ES-I3 (cell line): ENCODE results near the gene ZFTA.
"Not testable (repeated sequence)": the region's sequence is repeated elsewhere in the genome, so short reads cannot be mapped to it uniquely, and the experiment has no call there.

Experiments
- H3K36me3 ChIP-seq: 2 replicates; pipeline ENCODE4 v1.6.1; 2013; ENCODE audit warnings: mild to moderate bottlenecking, low read length, control low read depth, moderate library complexity; ENCODE audit not compliant: insufficient read depth
- H3K4me1 ChIP-seq: 2 replicates; pipeline ENCODE4 v1.6.1; 2013; ENCODE audit warnings: mild to moderate bottlenecking, control low read depth, low read length; ENCODE audit not compliant: insufficient read depth
- H3K9ac ChIP-seq: 2 replicates; pipeline ENCODE4 v1.6.1; 2013; ENCODE audit warnings: low read depth, mild to moderate bottlenecking, low read length, moderate library complexity
- H3K9me3 ChIP-seq: 2 replicates; pipeline ENCODE4 v1.6.1; 2013; ENCODE audit warnings: mild to moderate bottlenecking, low read length, moderate library complexity; ENCODE audit not compliant: control insufficient read depth, insufficient read depth

The ZFTA gene

DNA sequence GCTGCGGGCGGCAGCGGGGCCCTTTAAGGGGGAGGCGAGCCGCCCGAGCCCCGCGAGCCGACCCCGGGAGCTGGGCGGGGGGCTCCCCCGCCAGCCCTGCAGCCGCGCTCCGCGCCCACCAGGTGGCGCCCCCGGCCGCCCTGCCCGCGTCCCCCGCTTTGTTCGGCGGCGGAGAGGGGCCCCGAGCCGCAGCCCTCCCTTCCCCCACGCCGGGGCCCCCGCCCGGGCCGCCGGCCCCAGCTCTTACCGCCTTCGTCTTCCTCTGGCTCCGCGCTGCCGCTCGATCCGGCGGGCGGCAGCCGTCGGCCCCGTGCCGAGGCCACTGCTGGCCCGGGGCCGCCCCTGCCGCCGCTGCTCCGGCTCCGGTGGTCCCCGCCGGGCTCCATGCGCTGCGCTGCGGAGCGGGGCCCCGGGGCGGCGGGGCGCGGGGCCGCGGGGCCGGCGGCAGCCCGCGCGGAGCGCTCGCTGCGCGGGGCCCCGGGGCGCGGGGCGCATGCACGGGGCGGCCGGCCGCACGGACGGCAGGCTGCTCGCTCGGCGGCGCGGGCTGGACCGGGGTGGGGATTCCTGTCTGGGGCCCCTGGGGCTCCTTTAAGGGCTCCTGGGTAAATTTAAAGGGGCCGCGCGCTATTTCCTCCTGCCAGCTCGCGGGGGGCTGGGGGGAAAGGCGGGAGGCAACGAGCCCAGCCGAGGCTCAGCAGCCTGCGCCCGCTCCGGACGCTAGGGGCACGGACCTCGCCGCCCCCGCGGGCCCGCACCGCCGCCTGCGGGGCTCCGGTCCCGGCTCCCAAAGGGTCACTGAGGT, at the start of gene ZFTA:
ZFTA (minus strand) TSS at position 539 of the 805 bp plus-strand sequence; CDS start at position 386, 153 bp downstream.
- no peaks in the 10 kb centered on the region for H3K36me3 ChIP-seq
- peaks cover 25% of the 10 kb centered on the region for H3K4me1 ChIP-seq
- H3K9me3 ChIP-seq, result no peaks in the 10 kb centered on the region
- H3K9ac ChIP-seq, result peak within 1 kb of the TSS; percentile 81

DNA sequence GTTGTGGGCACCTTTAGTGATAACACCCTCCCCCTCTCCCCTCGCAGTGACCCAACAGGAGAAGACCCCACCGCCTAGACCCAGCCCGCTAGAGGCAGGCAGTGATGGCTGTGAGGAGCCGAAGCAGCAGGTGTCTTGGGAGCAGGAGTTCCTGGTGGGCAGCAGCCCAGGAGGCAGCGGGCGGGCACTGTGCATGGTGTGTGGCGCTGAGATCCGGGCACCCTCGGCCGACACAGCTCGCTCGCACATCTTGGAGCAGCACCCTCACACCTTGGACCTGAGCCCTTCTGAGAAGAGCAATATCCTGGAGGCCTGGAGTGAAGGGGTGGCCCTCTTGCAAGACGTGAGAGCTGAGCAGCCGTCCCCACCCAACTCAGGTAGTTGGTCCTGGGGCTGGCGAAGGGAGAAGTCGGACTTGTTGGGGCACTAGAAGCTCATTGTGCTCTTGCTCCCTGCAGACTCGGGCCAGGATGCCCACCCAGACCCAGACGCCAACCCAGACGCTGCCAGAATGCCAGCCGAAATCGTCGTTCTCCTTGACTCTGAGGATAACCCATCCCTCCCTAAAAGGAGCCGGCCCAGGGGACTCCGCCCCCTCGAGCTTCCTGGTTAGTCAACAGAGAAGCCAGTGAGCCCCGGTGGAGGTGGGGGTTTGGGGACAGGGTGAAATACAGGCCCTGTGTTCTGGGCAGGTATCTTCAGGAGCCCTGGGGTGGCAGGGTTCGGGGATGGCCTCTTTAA, 49.4 kb upstream of the ZFTA start:
- Histone ChIP-seq H3K9me3 (no peaks in the 10 kb centered on the region), H3K9ac (no peak overlapping the region), H3K4me1 (0 out of 2 replicates have a peak, but pooled peaks cover 7% of the 10 kb centered on the region), H3K36me3 (peaks cover 20% of the 10 kb centered on the region)

DNA sequence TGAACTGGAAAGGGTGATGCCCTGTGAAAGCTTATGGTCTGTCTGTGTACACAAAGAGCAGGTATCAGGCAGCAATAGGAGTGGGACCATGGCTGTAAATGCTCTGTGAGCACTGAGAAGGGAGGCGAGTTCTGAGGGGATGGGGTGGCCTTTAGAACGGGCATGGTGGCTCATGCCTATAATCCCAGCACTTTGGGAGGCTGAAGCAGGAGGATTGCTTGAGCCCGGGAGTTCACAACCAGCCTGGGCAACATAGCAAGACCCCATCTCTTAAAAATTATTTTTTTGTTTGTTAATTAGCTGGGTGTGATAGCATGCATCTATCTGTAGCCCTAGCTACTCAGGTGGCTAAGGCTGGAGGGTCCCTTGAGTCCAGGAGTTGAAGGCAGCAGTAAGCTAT, 48.2 kb upstream of the ZFTA start:
- Histone ChIP-seq H3K9ac (no peak overlapping the region), H3K36me3 (peaks cover 15% of the 10 kb centered on the region), H3K4me1 (peaks cover 7% of the 10 kb centered on the region; the same call in 1 of the 2 replicates), H3K9me3 (no peaks in the 10 kb centered on the region)

DNA sequence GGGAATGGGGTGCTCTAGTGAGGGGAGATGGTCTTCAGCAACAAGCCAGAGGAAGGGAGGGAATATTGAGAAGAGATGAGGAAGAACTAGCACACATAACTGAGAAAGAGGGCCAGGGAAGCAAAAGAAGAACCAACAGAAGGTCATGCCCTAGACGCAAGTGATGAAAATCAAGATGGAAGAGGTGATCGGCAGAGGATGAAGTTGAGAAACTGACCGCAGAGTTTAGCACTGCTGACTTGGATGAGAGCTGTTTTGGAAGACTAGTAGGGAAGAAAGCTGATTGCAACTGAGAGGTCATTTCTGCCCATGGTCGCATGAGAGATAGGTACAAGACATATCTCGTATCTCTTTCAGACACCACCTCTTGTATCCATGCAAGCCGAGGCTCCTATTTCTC, 47.6 kb upstream of the ZFTA start:
- H3K36me3 ChIP-seq, result peaks cover 10% of the 10 kb centered on the region
- H3K9me3 ChIP-seq, result no peaks in the 10 kb centered on the region
- peaks cover 7% of the 10 kb centered on the region; the same call in 1 of the 2 replicates for H3K4me1 ChIP-seq
- H3K9ac ChIP-seq, result no peak overlapping the region

DNA sequence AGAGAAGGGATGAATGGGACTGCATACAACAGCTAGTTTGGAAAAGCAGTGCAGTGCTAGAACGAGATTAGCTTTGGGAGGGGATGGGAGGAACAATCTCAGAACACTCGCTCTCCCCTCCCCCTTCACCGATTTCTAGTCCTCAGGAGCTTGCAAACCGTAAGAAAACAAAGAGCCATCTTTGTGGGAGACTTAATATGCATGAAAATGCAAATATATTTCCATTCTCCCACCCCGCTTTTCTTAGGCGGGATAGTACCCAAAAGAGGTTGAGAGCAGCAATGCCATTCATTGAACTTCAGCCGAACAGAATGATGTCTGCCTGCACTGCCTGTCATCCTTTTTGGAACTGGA, 45.8 kb upstream of the ZFTA start:
- Histone ChIP-seq H3K36me3 (peaks cover 9% of the 10 kb centered on the region), H3K9ac (peak overlapping the region; percentile 97), H3K9me3 (no peaks in the 10 kb centered on the region), H3K4me1 (peaks cover 7% of the 10 kb centered on the region; the same call in 1 of the 2 replicates)

DNA sequence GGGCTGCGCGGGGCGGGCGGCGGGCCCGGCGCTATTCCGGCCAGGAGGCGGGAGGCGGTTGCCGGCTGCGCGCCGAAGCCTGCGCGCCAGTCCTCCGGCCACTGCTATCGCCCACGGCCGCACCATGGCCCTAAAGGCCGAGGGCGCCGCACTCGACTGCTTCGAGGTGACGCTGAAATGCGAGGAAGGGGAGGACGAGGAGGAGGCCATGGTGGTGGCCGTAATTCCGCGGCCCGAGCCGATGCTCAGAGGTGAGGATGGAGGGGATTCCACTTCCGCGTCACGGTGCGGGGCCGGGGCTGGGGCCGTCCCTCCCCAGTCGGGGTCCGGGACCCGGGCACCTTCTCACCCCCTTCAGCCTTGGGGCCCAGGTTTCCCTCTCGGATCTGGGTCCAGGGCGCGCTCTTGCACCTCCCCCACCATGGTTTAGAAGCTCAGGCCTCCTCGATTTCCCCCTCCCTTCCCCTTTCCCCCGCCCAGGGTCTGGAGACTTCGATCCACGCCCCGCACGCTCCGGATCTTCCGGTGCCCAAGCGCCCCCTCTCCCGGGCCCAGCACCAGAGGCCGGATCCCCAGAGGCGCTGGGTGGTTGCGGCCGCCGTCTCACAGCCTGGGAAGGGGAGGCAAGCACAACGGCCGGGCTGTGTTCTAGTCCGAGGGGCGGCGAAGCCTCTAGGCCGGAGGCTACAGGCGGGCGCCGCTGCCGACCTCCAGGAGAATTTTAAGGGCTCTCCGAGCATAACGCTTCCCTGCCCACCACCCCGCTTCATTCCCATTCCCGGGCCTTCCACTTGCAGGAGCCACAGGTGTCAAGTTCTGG, 45.2 kb upstream of the ZFTA start:
- Histone ChIP-seq H3K4me1 (peaks cover 7% of the 10 kb centered on the region; the same call in 1 of the 2 replicates), H3K36me3 (peaks cover 9% of the 10 kb centered on the region)

DNA sequence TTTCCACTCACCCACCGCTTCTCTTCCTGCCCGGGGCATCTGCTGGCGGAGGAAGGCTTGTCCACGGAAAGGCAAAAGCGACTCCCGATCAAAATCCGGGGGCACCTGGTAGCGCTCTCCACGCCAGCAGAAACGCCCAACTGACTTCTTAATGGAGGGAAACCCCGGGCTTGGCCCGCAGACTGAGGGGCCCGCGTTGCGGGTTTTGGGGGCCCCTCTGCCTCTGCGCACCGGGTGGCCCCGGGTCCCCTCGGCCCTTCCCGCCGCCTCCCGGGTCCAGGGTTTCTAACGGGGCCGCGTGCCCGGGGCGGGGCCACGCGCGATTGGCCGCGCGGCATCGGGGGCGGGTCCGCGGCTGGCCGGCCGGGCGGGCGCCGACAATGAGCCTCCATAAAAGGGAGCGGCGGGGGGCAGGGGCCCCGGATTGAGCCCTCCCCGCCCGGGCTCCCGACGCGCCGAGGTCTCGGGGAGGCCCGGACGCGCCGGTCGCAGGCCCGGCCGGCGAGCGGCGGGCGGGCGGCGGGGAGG, 44.5 kb upstream of the ZFTA start, which contains the start of gene SPINDOC:
SPINDOC (plus strand) TSS at position 422 of the 528 bp plus-strand sequence. CDS start 231 bp downstream, outside the sequence.
- H3K36me3 ChIP-seq, result peaks cover 8% of the 10 kb centered on the region
- peaks cover 7% of the 10 kb centered on the region; the same call in 1 of the 2 replicates for H3K4me1 ChIP-seq
- no peaks in the 10 kb centered on the region for H3K9me3 ChIP-seq
- H3K9ac ChIP-seq, result peak within 1 kb of the TSS; percentile 97

More for the DNA sequence above, 45.2 kb upstream of the ZFTA start:
- Histone ChIP-seq H3K9me3 (no peaks in the 10 kb centered on the region), H3K9ac (peak overlapping the region; percentile 97)

DNA sequence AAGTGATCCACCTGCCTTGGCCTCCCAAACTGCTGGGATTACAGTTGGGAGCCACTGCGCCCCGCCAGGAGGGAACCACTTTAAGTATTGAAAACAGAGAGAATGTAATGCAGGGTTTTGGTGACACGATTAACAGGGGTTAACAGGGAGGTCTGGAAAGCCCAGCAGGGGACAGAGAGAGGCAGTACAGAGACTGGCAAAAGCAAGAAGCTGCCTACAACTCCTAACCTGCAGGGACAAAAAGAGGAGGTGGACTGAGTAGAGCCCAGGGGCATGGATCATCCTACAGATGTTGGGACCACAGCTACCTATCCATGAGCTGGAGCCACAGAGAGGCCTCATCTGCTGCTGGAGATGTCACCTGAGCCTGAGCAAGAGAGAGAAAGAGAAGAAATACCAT, 42.9 kb upstream of the ZFTA start:
- no peak overlapping the region for H3K9ac ChIP-seq
- H3K4me1 ChIP-seq, result peaks cover 7% of the 10 kb centered on the region; the same call in 1 of the 2 replicates
- H3K9me3 ChIP-seq, result no peaks in the 10 kb centered on the region
- H3K36me3 ChIP-seq, result no peaks in the 10 kb centered on the region

DNA sequence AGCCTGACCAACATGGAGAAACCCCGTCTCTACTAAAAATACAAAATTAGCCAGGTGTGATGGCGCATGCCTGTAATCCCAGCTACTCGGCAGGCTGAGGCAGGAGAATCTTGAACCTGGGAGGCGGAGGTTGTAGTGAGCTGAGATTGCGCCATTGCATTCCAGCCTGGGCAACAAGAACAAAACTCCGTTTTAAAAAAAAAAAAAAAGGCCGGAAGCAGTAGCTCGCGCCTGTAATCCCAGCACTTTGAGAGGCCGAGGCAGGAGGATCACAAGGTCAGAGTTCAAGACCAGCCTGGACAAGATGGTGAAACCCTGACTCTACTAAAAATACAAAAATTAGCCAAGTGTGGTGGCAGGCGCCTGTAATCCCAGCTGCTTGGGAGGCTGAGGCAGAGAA, 41.8 kb upstream of the ZFTA start:
- not testable (repeated sequence) for H3K9me3 ChIP-seq, H3K36me3 ChIP-seq

DNA sequence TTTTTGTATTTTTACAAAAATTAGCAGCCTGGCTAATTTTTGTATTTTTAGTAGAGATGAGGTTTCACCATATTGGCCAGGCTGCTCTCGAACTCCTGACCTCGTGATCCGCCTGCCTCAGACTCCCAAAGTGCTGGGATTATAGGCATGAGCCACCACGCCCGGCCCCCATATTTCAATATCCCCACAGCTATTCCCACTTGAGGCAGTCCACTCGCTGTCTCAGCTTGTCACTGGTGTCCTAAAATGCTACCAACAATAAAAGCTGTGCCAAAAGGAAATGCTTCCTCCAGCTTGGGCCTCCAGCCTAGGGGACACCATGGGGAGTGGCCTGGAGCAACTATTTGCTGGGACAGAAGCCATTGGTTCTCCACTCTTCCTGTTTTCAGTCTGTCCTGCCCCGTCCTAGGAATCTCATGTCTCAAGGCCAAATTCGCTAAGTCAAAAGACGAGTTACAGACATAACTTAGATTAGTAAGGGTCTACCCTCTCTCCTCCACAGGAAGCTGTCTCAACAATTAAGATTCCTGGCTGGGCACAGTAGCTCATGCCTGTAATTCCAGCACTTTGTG, 37.4 kb upstream of the ZFTA start:
- Histone ChIP-seq H3K9ac (no peak overlapping the region), H3K9me3 (no peaks in the 10 kb centered on the region), H3K36me3 (no peaks in the 10 kb centered on the region), H3K4me1 (peaks cover 4% of the 10 kb centered on the region; the same call in 1 of the 2 replicates)

More for the DNA sequence above, 41.8 kb upstream of the ZFTA start:
- not testable (repeated sequence) for H3K4me1 ChIP-seq, H3K9ac ChIP-seq

DNA sequence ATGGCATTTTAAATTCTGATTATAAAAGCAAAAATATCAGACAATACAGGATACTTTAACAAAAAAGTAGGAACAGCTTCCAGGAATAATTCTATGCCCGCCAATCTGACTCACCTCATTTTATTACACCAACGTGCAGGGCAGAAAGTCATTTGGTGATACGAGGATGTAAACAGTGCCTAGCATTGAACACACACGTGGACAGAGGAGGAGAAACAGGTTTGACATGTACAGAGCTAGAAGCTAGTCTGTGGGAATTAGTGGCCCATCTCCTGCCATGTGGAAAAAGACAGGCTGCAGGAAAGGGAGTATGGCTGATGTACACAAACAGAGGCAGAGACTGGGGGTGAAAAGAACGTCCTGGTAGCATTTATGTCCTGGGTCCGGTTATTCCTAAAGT, 35.7 kb upstream of the ZFTA start:
- H3K9me3 ChIP-seq, result no peaks in the 10 kb centered on the region
- H3K9ac ChIP-seq, result no peak overlapping the region
- H3K36me3 ChIP-seq, result no peaks in the 10 kb centered on the region
- H3K4me1 ChIP-seq, result peaks cover 4% of the 10 kb centered on the region; the same call in 1 of the 2 replicates

DNA sequence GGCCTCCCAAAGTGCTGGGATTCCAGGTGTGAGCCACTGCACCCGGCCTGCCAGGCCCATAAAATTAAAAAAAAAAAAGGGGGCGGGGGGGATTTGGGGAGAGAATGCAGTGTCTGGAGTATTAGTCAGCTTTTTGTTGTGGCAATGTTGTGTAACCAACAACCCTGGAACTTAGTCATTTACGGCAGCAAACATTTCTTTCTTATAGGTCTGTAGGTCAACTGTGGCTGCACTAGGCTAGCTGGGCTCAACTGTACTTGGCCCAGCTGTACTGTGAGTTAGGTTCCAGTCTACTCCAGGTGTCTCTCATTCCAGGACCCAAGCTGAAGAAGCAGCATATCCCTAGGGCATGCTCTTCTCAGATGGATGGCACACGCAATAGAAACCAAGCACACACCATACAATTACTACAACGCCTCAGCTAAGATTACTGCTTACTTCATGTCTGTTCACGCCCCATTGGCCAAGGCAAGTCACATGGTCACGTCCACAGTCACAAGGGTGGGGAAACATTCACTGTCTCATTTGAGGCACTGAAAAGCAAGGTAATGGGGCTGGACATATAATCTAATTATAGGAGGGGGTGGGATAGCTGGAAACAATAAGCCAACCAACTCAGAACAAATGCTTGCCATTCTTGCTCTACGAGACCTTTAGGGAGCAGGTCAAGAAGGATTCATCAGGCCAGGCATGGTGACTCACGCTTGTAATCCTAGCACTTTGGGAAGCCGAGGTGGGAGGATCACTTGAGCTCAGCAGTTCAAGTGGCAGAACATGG, 34.3 kb upstream of the ZFTA start:
- Histone ChIP-seq H3K36me3 (no peaks in the 10 kb centered on the region), H3K4me1 (peaks cover 4% of the 10 kb centered on the region; the same call in 1 of the 2 replicates), H3K9me3 (no peaks in the 10 kb centered on the region), H3K9ac (no peak overlapping the region)

DNA sequence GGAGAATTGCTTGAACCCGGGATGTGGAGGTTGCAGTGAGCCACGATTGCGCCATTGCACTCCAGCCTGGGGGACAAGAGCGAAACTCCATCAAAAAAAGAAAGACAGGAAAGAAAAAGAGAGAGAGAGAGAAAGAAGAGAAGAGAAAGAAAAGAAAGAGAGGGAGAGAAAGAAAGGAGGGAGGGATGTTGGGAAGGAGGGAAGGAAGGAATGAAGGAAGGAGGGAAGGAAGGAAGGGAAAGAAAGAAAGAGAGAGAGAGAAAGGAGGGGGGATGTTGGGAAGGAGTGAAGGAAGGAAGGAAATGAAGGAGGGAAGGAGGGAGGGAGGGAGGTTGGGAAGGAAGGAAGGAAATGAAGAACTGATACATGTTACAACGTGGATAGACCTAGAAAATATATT, 32.3 kb upstream of the ZFTA start:
- no peak overlapping the region for H3K9ac ChIP-seq
- H3K36me3 ChIP-seq, result no peaks in the 10 kb centered on the region
- H3K4me1 ChIP-seq, result peaks cover 4% of the 10 kb centered on the region; the same call in 1 of the 2 replicates
- no peaks in the 10 kb centered on the region for H3K9me3 ChIP-seq
